Spleen (tissue), 7 donors: ENCODE results near the gene CACNB2.
"Not testable (repeated sequence)": the region's sequence is repeated elsewhere in the genome, so short reads cannot be mapped to it uniquely, and the experiment has no call there.

Source experiments
- CTCF ChIP-seq, 11 experiments: fragments of 200-600 bp in 7 of 11; fragments of 450-650 bp in 4 of 11; sonication (generic) in 4 of 11; IDR thresholded peaks in 8 of 11; conservative IDR thresholded peaks in 3 of 11; 1 replicate in 7 of 11; 2 replicates in 4 of 11; pipeline versions ENCODE4 v1.4.0 to v1.8.0; 2016 to 2021; ENCODE audit warnings: antibody characterized with exemption in 11 of 11, inconsistent platforms in 4 of 11, mild to moderate bottlenecking in 1 of 11
- POLR2A ChIP-seq, 3 donors: fragments of 450-650 bp; IDR thresholded peaks; one replicate each; pipeline ENCODE4 v1.5.1; 2017; ENCODE audit warnings: antibody characterized with exemption in 3 of 3, mild to moderate bottlenecking in 1 of 3
- donor health status: DM: no; HTN: no; CAD: no; lungs with moderate emphysema.
- donor health status: DM: no; HTN: no; CAD: no.
- donor health status: DM: no; HTN: no; CAD: no.

GRCh38 chr10:18181382-18181781 is 41.2 kb downstream of the CACNB2 start:
- not testable (repeated sequence) for TF ChIP-seq CTCF (IDR thresholded peaks at IDR 0.05 in 8 of 11, conservative IDR thresholded peaks at IDR 0.05 in 3 of 11); POLR2A (IDR thresholded peaks at IDR 0.05)
